Astrocyte of the hippocampus (primary cell): ENCODE measurements around the gene MYCN.
"Not testable (repeated sequence)": the region's sequence is repeated elsewhere in the genome, so short reads cannot be mapped to it uniquely, and the experiment has no call there.

Experiments used
- DNase-seq: peaks from one replicate; pipeline ENCODE4 v3.0.0; 2011; ENCODE audit warnings: low read depth, low spot score

MYCN gene

DNA sequence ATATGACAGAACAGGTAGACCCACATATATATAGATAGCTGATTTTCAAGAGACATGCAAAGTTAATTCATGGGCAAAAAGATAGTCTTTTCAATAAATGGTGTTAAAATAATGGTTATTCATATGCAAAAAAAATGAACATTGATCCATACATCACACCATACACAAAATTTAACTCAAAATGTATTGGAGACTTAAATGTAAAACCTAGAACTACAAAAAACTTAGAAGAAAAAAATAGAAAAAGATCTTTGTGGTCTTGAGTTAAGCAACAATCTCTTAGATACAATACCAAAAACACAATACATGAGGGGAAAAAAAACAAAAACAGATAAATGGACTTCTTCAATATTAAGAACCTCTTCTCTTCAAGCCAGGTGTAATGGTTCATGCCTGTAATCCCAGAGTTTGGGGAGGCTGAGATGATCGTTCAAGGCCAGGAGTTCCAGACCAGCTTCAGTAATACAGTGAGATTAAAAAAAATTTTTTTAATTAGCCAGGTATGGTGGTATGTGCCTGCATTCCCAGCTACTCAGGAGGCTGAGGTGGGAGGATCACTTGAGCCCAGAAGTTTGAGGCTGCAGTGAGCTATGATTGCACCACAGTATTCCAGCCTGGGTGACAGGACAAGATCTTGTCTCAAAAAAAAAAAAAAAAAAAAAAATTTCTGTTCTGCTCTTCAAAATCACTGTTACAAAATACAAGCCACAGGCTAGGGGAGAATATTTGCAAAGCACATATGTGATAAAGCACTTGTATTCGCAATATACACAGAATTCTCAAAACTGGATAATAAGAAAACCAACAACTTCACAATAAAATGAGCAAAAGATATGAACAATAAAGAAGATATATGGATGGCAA lies 32.7 kb upstream of the MYCN start:
- no peak for DNase-seq

DNA sequence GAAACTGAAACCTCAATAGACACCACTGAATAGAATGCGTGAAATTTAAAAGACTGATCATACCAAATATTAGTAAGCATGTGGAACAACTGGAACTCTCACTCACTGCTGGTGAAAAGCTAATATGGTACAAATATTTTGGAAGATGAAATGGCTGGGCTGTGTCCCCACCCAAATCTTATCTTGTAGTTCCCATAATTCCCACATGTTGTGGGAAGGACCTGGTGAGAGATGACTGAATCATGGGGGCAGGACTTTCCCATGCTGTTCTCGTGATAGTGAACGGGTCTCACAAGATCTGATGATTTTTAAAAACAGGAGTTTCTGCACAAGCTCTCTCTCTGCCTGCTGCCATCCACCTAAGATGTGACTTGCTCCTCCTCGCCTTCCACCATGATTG lies 32.0 kb upstream of the MYCN start:
- DNase-seq: no peak

DNA sequence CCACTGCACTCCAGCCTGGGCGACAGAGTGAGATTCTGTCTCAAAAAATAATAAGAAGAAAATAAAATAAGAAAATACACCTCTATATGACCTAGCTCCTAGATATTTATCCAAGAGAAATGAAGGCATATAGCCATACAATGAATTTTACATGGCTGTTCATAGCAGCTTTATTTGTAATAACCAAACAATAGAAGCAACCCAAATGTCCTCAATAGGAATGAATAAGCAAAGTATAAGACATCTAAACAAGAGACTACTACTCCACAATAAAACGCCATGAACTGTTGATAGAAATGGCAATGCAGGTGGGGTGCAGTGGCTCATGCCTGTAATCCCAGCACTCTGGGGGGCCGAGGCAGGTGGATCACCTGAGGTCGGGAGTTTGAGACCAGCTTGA lies 31.2 kb upstream of the MYCN start:
- no peak for DNase-seq

GRCh38 chr2:15909736-15910135 lies 30.6 kb upstream of the MYCN start:
- DNase-seq: no peak

DNA sequence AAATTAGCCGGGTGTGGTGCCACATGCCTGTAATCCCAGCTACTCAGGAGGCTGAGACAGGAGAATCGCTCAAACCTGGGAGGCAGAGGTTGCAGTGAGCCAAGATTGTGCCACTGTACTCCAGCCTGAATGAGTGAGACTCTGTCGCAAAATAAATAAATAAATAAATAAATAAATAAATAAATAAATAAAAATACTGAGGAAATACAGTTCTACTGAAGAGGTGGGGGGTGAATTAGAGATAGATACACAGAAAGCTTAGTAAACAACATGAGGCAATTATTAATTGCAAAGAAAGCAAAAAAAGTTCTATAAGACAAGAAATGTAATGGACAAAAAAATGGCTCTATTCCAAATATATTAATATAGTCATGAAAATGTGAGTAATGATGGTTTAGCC lies 29.1 kb upstream of the MYCN start:
- not testable (repeated sequence) for DNase-seq

DNA sequence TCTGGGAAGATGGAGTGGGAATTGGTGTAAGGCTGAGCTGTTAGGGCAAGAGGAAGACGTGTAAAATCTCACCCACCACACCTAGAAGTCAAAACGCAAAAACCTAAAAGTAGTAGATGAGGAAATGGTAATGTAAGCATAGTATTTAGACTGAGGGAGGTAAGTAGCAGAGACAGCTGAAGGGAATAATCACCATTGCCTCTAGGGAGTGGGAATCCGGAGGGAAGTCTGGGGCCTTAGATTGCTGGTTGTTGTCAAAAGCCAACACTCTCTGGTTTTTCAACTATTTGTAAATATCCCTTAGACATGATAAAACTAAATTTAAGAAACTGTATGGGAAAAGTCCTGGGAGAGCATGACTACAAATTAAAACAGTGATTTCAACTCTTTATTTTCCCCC lies 28.7 kb upstream of the MYCN start:
- DNase-seq: no peak

DNA sequence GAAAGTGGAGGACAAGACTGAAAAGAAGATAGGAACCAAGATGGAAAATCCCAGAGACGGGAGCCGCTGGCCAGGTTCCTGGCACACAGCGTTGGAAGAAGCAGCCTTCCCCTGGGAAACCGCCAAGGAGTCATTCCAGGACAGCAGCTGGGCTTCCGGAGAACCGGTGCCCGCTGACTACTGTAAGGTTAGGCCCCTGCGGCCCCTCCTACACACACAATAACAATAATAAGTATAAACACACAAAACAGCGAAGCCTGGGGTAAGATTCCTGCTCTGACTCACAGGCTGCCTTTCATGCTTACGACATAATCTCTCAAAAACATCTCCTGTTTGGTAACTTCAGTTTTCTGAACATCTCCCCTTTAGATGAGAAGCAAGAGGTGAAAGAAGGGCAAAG lies 28.1 kb upstream of the MYCN start:
- peak; percentile 74 for DNase-seq

DNA sequence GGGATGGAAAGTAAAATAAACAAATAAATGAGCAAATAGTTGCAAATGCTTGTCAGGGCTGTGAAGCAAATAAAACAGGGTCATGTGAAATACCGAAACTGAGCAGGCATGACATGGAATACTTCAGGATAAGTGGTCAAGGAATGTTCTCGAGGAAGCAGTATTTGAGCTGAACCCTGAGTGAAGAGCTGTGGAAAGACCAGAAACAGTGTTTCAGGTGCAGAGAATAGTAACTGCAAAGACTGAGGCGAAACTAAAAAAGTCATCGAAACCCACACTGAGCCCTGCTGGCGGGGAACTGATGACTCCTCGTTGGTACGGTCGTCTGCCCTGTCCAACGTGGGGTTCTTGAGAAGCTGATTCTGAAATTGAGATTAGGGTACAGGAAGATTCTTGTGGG lies 27.2 kb upstream of the MYCN start:
- no peak for DNase-seq

GRCh38 chr2:15914596-15915385 lies 25.6 kb upstream of the MYCN start:
- DNase-seq: peak; percentile 46

DNA sequence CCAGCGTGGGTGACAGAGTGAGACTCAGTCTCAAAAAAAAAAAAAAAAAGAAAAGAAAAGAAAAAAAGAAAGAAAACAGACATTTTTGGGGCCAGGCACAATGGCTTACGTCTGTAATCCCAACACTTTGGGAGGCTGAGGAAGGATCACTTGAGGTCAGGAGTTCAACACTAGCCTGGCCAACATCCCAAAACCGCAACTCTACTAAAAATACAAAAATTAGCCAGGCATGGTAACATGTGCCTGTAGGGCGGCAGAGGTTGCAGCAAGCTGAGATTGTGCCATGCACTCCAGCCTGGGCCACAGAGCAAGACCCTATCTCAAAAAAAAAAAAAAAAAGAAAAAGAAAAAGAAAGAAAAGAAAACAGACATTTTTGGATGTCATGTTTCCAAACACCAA lies 24.8 kb upstream of the MYCN start:
- not testable (repeated sequence) for DNase-seq

DNA sequence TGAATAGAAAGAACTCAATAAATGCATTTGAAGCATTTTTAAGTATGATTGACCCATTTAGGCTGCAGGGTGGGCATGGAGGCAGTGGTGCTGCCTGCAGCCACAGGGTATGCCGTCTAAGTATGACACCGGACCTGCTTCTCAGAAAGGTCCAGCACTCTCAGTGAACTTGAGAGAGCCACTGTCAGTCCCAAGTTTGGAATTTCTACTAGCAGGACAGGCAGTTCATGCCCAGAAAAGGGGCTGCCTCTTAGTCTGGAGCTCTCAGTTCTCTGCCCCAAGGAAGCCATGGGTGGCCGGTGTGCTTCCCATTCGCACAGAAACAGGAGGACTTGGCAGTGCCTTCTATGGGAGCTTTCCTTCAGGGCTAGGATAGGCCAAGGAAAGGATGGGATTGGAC lies 24.0 kb upstream of the MYCN start:
- no peak for DNase-seq

GRCh38 chr2:15918761-15919356 lies 21.5 kb upstream of the MYCN start:
- no peak for DNase-seq

DNA sequence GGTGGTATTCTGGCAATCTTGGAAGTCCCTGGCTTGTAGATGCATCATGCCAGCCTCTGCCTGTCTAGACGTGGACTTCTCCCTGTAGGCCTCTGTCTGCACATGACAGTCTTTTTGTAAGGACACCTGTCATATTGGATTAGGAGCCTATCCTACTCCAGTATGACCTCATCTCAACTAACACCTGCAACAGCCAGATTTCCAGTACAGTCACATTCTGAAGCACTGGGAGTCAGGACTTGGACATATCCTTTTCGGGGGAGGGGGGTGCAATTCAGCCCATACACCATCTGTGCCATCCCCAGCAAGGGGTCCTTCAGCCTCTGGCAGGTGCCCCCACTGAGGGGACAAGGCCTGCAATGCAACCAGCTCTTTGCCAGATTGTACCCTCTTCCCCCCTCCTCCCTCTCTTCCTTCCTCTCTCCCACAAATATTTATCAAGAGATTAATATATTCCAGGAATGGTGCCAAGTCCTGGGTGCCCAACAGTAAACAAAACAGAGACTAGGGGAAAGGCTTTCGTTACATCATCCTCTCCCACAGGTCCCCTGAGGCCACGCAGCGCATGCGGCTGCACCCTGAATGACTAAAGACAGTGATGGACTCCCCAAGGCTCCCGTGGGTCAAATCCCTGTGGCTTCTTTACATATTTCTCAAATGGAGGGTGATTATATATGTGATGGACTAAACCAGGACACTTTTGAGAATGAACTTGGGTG lies 20.5 kb upstream of the MYCN start:
- peak; percentile 36 for DNase-seq

- no peak for DNase-seq
Observed at GRCh38 chr2:15920696-15921095, 19.7 kb upstream of the MYCN start.

GRCh38 chr2:15923597-15923996 lies 16.8 kb upstream of the MYCN start:
- DNase-seq: no peak

DNA sequence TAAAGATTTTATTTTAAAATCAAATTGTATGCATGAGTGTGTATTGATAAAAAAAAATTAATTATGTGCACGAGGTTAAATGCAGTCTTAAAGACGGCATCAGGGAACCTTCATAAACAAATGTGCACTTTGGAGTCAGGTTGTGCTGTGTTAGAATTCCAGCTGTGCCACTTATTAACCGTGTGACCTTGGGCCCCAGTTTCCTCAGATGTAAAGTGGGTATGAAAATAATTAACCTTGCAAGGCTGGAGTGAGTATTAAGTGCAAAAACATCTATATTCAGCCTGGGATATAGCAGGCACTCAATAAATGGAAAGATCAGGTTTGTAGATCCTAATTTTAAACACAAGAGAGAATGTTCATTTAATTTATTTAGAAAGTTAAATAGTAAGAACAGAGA lies 14.5 kb upstream of the MYCN start:
- DNase-seq: no peak

GRCh38 chr2:15926252-15926651 lies 14.1 kb upstream of the MYCN start:
- DNase-seq: no peak

DNA sequence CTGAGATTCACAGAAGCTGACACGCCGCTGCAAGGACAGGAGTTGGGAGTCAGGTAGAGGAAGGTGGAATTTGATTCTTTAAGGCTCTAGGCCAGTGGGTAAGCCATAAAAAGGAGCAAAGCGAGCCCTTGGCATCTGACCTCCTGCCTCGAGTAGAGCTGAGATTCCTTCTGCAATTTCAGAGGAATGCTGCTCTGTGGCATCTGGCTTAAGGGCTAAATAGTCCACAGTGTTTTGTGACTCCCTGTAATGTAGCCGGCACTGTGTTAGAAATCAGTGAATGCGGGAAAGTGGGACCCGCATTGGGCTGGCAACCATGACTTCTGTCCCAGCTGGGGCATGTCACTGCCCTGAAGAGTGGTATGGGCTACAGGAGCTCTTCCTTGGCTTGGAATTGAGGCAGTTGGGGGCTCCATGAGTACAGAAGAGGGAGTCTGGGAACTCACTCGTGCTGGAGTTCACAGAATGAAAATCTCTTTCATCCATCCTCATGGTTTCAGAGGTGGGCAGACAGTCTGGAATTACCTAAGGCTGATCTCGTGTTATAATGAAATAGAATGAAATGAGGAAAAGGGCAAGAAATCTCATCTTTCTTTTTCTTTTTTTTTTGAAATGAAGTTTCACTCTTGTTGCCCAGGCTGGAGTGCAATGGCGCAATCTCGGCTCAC lies 12.7 kb upstream of the MYCN start:
- DNase-seq: no peak

- not testable (repeated sequence) for DNase-seq
Observed at GRCh38 chr2:15929008-15929407, 11.3 kb upstream of the MYCN start.

GRCh38 chr2:15929861-15930260 lies 10.5 kb upstream of the MYCN start:
- no peak for DNase-seq

GRCh38 chr2:15930589-15931318 lies 9.6 kb upstream of the MYCN start:
- DNase-seq: no peak
